Nephron progenitor cell (in vitro differentiated cells): ENCODE measurements around the gene SLC22A7.

Experiments
- DNase-seq: peaks from one replicate; pipeline ENCODE4 v3.0.0; 2021
- H3K27ac Mint-ChIP-seq: 2 replicates; pipeline ENCODE4 v1.8.0; 2021; ENCODE audit warnings: mild to moderate bottlenecking, moderate library complexity, mixed read lengths
- H3K27me3 Mint-ChIP-seq: 2 replicates; pipeline ENCODE4 v1.8.0; 2021; ENCODE audit warnings: mild to moderate bottlenecking, low read depth, mixed read lengths; ENCODE audit not compliant: poor library complexity
- H3K36me3 Mint-ChIP-seq: 2 replicates; pipeline ENCODE4 v1.8.0; 2021; ENCODE audit warnings: low read depth, mixed read lengths
- H3K4me1 Mint-ChIP-seq: 2 replicates; pipeline ENCODE4 v1.8.0; 2021; ENCODE audit warnings: mixed read lengths
- H3K4me3 Mint-ChIP-seq: 2 replicates; pipeline ENCODE4 v1.8.0; 2021; ENCODE audit warnings: mild to moderate bottlenecking, moderate library complexity, mixed read lengths
- H3K9me3 Mint-ChIP-seq: 2 replicates; pipeline ENCODE4 v1.8.0; 2021; ENCODE audit warnings: mild to moderate bottlenecking, moderate library complexity, mixed read lengths
- TF ChIP-seq, protein P1 (sequence below): fragments of 200-600 bp; sonication (generic); IDR thresholded peaks from 2 replicates; pipeline ENCODE4 v1.5.0; 2021; ENCODE audit warnings: antibody characterized with exemption

The SLC22A7 gene

DNA sequence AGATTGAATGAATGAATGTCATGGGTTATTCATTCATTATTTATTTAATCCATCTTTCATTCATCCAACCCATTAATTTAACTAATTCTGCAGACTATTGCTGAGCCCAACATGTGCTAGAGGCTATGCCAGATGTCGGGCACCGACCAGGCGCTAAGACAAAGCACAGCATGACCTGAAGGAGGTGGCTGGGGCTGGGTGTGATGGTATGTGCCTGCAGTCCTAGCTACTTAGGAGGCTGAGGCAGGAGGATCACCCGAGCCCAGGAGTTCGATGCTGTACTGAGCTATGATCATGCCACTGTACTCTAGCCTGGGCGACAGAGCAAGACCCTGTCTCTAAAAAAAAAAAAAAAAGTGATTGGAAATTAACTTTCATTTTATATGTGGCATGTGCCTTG, 5.7 kb upstream of the SLC22A7 start:
- Mint-ChIP-seq H3K9me3 (no peaks in the 10 kb centered on the region), H3K36me3 (no peaks in the 10 kb centered on the region), H3K4me1 (peaks cover 9% of the 10 kb centered on the region), H3K27me3 (peaks cover 25% of the 10 kb centered on the region), H3K4me3 (no peak overlapping the region), H3K27ac (no peak overlapping the region)
- TF ChIP-seq, protein P1, sequence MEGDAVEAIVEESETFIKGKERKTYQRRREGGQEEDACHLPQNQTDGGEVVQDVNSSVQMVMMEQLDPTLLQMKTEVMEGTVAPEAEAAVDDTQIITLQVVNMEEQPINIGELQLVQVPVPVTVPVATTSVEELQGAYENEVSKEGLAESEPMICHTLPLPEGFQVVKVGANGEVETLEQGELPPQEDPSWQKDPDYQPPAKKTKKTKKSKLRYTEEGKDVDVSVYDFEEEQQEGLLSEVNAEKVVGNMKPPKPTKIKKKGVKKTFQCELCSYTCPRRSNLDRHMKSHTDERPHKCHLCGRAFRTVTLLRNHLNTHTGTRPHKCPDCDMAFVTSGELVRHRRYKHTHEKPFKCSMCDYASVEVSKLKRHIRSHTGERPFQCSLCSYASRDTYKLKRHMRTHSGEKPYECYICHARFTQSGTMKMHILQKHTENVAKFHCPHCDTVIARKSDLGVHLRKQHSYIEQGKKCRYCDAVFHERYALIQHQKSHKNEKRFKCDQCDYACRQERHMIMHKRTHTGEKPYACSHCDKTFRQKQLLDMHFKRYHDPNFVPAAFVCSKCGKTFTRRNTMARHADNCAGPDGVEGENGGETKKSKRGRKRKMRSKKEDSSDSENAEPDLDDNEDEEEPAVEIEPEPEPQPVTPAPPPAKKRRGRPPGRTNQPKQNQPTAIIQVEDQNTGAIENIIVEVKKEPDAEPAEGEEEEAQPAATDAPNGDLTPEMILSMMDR = no peak
- no peak for DNase-seq

DNA sequence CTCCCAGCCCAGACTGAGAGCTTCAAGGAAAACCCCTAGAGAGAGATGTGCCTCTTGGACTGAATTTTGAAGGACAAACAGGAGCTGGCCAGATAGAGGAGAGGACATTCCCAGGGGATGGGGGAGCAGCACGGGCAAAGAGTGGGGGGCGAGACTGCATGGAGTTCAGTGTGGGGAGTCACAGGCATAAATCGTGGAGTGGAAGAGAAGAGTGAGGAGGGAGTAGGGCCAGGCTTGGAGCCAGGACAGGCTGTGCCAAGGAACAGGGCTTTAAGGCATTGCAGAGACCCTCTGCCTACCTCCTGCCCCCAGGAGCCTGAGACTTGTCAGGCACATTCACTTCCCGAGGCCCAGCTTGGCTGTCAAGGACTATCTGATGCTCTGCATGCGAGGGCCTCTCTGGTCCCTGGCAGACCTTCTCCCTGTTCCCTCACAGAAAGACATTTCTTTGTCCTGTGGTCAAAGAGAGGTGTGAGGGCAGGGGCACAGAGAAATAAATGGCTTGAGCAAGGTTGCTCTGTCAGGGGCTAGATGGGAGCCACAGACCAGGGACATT, 5.2 kb upstream of the SLC22A7 start:
- no peaks in the 10 kb centered on the region for H3K9me3 Mint-ChIP-seq
- peaks cover 4% of the 10 kb centered on the region for H3K4me1 Mint-ChIP-seq
- H3K36me3 Mint-ChIP-seq = no peaks in the 10 kb centered on the region
- H3K27me3 Mint-ChIP-seq = peaks cover 24% of the 10 kb centered on the region
- TF ChIP-seq, protein P1 = no peak
- no peak for DNase-seq
- no peak overlapping the region for H3K27ac Mint-ChIP-seq
- no peak overlapping the region for H3K4me3 Mint-ChIP-seq

DNA sequence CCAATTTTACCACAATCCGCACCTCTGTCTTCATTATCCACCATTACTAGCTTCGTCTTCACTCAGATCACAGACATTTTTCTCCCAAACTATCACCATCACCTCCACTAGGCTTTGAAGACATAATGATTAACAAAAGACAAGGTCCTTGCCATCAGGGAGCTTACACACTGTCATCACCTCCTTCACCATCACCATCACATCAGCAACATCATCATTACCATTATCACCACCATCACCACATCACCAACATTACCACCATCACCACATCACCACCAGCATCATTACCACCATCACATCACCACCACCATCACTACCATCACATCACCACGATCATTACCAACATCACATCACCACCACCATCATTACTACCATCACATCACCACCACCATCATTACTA, 4.4 kb upstream of the SLC22A7 start:
- peaks cover 20% of the 10 kb centered on the region for H3K27me3 Mint-ChIP-seq
- H3K36me3 Mint-ChIP-seq = no peaks in the 10 kb centered on the region
- H3K4me3 Mint-ChIP-seq = no peak overlapping the region
- H3K4me1 Mint-ChIP-seq = no peaks in the 10 kb centered on the region
- DNase-seq = no peak
- no peak overlapping the region for H3K27ac Mint-ChIP-seq
- TF ChIP-seq, protein P1 = no peak
- H3K9me3 Mint-ChIP-seq = no peaks in the 10 kb centered on the region

DNA sequence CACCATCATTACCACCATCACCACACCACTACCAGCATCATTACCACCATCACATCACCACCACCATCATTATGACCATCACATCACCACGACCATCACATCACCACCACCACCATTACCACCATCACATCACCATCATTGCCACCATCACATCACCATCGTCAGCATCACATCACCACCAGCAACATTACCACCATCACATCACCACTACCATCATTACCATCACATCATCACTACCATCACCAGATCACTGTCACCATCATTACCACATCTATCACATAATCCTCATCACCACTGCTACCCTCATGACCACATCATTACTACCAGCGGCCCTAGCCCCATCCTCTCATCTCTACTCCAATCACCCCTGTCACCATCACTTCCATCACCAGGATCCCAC, 3.5 kb upstream of the SLC22A7 start:
- no peaks in the 10 kb centered on the region for H3K4me1 Mint-ChIP-seq
- TF ChIP-seq, protein P1 = no peak

DNA sequence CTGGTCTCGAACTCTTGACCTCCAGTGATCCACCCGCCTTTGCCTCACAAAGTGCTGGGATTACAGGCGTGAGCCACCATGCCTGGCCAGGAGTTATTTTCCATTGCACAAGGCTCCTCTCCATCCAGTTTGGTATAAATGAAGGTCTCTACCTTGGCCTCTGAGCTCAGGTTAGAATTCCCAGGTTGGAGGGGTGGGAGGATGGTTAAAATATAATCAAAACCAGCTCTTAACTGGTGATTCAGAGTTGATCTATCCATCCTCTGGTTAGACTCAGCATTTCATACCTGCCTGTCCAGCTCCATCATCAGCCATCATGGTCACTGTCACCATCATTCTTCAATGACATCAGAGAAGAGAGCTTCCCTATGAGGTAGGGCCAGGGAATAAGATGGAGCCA, 2.6 kb upstream of the SLC22A7 start:
- Mint-ChIP-seq H3K27me3 (peaks cover 23% of the 10 kb centered on the region), H3K4me1 (peaks cover 6% of the 10 kb centered on the region), H3K9me3 (no peaks in the 10 kb centered on the region), H3K4me3 (no peak overlapping the region), H3K36me3 (no peaks in the 10 kb centered on the region), H3K27ac (no peak overlapping the region)
- TF ChIP-seq, protein P1 = no peak
- DNase-seq = no peak

More for the DNA sequence above, 3.5 kb upstream of the SLC22A7 start:
- Mint-ChIP-seq H3K9me3 (no peaks in the 10 kb centered on the region), H3K4me3 (no peak overlapping the region), H3K36me3 (no peaks in the 10 kb centered on the region), H3K27ac (no peak overlapping the region), H3K27me3 (peaks cover 19% of the 10 kb centered on the region)
- no peak for DNase-seq

DNA sequence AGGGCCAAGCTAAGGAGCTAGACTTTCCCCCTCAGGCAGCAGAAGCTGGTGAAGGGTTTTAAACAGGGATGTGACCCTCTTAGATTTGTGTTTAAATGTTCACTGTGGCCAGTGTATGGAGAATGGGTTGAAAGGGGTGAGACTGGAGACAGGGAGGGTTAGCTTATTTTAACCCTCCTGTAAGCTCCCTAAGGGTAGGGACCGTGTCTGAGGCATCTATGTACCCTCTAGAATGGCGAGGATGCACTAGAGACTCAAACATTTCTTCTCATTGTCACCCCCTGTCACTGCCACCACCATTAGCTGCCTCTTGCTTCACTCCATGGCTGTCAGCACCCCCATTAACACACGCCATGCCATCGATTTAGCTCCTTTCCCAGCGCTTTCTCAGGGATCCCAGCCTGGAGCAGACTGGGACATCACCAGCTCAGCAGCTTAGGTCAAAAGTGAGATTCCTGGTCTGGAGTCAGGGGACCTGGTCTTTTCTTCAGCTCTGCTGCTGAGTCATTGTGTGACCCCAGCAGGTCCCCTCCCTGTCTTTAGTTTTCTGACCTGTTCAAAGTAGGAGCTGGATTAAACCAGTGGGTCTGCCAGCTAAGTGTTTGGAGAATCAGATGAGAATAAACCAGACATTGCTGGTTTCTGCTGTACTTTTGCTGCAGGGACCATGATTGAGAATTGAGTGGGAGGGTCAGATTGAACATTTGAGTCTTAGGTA, 1.1 kb upstream of the SLC22A7 start:
- no peaks in the 10 kb centered on the region for H3K36me3 Mint-ChIP-seq
- H3K4me3 Mint-ChIP-seq = no peak overlapping the region
- H3K27ac Mint-ChIP-seq = no peak overlapping the region
- DNase-seq = no peak
- TF ChIP-seq, protein P1 = no peak
- H3K9me3 Mint-ChIP-seq = no peaks in the 10 kb centered on the region
- H3K4me1 Mint-ChIP-seq = peaks cover 9% of the 10 kb centered on the region
- peaks cover 19% of the 10 kb centered on the region for H3K27me3 Mint-ChIP-seq
